WTC11 (cell line): ENCODE measurements around the gene KCNIP2. TPM values are rescaled to one million over a fixed set of nuclear protein-coding genes. Genes with fewer than 3 reads are reported as not detected.
A peak's percentile ranks its signal among the peaks of the same experiment; 100 is the strongest.

Experiments used
- ESRRA ChIP-seq: sonication (generic); formaldehyde crosslinking; IDR thresholded peaks from 2 replicates; pipeline ENCODE4 v1.8.1; 2022; ENCODE audit warnings: mild to moderate bottlenecking, missing genetic modification reagents, borderline replicate concordance
- FOXP1 ChIP-seq: sonication (generic); formaldehyde crosslinking; IDR thresholded peaks from 2 replicates; pipeline ENCODE4 v1.8.0; 2022; ENCODE audit warnings: missing genetic modification reagents, mild to moderate bottlenecking, moderate library complexity, borderline replicate concordance
- GRHL2 ChIP-seq: fragments of 250-450 bp; sonication (Bioruptor Pico); IDR thresholded peaks from 2 replicates; pipeline ENCODE4 v1.8.0; 2022; ENCODE audit warnings: mild to moderate bottlenecking, moderate library complexity; ENCODE audit not compliant: insufficient replicate concordance, severe bottlenecking
- GTF2I ChIP-seq: fragments of 250-450 bp; sonication (Bioruptor Pico); conservative IDR thresholded peaks from 2 replicates; pipeline ENCODE4 v1.4.0; 2021; ENCODE audit warnings: mild to moderate bottlenecking
- NR2C2 ChIP-seq: sonication (generic); formaldehyde crosslinking; IDR thresholded peaks from 2 replicates; pipeline ENCODE4 v1.8.0; 2022; ENCODE audit warnings: mild to moderate bottlenecking, missing genetic modification reagents
- PRRX2 ChIP-seq: fragments of 250-450 bp; sonication (Bioruptor Pico); IDR thresholded peaks from 2 replicates; pipeline ENCODE4 v1.8.0; 2021; ENCODE audit warnings: mild to moderate bottlenecking
- SMAD3 ChIP-seq: sonication (generic); formaldehyde crosslinking; IDR thresholded peaks from 2 replicates; pipeline ENCODE4 v1.8.0; 2022; ENCODE audit warnings: missing genetic modification reagents, mild to moderate bottlenecking, borderline replicate concordance
- TEAD4 ChIP-seq: sonication (generic); formaldehyde crosslinking; IDR thresholded peaks from 2 replicates; pipeline ENCODE4 v1.8.0; 2022; ENCODE audit warnings: mild to moderate bottlenecking, missing genetic modification reagents
- TP53 ChIP-seq: sonication (generic); formaldehyde crosslinking; IDR thresholded peaks from 2 replicates; pipeline ENCODE4 v1.8.1; 2023; ENCODE audit warnings: mild to moderate bottlenecking, missing genetic modification reagents
- ZBTB21 ChIP-seq: sonication (generic); formaldehyde crosslinking; IDR thresholded peaks from 2 replicates; pipeline ENCODE4 v1.8.1; 2023; ENCODE audit warnings: mild to moderate bottlenecking, missing genetic modification reagents, borderline replicate concordance
- ZNF219 ChIP-seq: sonication (generic); formaldehyde crosslinking; IDR thresholded peaks from 2 replicates; pipeline ENCODE4 v1.8.0; 2023; ENCODE audit warnings: missing genetic modification reagents, mild to moderate bottlenecking, borderline replicate concordance
- ZNF423 ChIP-seq: fragments of 250-450 bp; sonication (Bioruptor Pico); IDR thresholded peaks from 2 replicates; pipeline ENCODE4 v2.1.2; 2022; ENCODE audit warnings: mild to moderate bottlenecking, moderate library complexity
- ZNF671 ChIP-seq: fragments of 250-450 bp; sonication (Bioruptor Pico); IDR thresholded peaks from 2 replicates; pipeline ENCODE4 v1.8.0; 2021; ENCODE audit warnings: mild to moderate bottlenecking
- total RNA-seq: library from RNA; stranded (reverse); gene quantifications from 3 replicates; pipeline ENCODE4 v1.2.3, GENCODE V29; 2021
- TF ChIP-seq, protein P1 (sequence below): fragments of 250-450 bp; sonication (Bioruptor Pico); conservative IDR thresholded peaks from 2 replicates; pipeline ENCODE4 v1.9.0; 2021; ENCODE audit warnings: mild to moderate bottlenecking
- TF ChIP-seq, protein P2 (sequence below): sonication (generic); formaldehyde crosslinking; IDR thresholded peaks from 2 replicates; pipeline ENCODE4 v1.8.1; 2022; ENCODE audit warnings: missing genetic modification reagents, borderline replicate concordance
- TF ChIP-seq, protein P3 (sequence below): sonication (generic); formaldehyde crosslinking; IDR thresholded peaks from 2 replicates; pipeline ENCODE4 v1.8.1; 2023; ENCODE audit warnings: mild to moderate bottlenecking, missing genetic modification reagents
- TF ChIP-seq, protein P4 (sequence below): fragments of 250-450 bp; sonication (Bioruptor Pico); IDR thresholded peaks from 2 replicates; pipeline ENCODE4 v1.8.0; 2021; ENCODE audit warnings: mild to moderate bottlenecking
- TF ChIP-seq, protein P5 (sequence below): sonication (generic); formaldehyde crosslinking; IDR thresholded peaks from 2 replicates; pipeline ENCODE4 v1.8.1; 2022; ENCODE audit warnings: low read depth, mild to moderate bottlenecking, moderate library complexity, missing genetic modification reagents, borderline replicate concordance
- TF ChIP-seq, protein P6 (sequence below): sonication (generic); formaldehyde crosslinking; IDR thresholded peaks from 2 replicates; pipeline ENCODE4 v1.8.0; 2022; ENCODE audit warnings: missing genetic modification reagents
- TF ChIP-seq, protein P7 (sequence below): sonication (generic); formaldehyde crosslinking; IDR thresholded peaks from 2 replicates; pipeline ENCODE4 v1.8.0; 2023; ENCODE audit warnings: mild to moderate bottlenecking, missing genetic modification reagents
- TF ChIP-seq, protein P8 (sequence below): sonication (generic); formaldehyde crosslinking; IDR thresholded peaks from 2 replicates; pipeline ENCODE4 v1.8.1; 2022; ENCODE audit warnings: mild to moderate bottlenecking, missing genetic modification reagents, moderate library complexity, borderline replicate concordance

Gene KCNIP2
- total RNA-seq, 1 experiment from 2014 or later = 5.2 TPM

DNA sequence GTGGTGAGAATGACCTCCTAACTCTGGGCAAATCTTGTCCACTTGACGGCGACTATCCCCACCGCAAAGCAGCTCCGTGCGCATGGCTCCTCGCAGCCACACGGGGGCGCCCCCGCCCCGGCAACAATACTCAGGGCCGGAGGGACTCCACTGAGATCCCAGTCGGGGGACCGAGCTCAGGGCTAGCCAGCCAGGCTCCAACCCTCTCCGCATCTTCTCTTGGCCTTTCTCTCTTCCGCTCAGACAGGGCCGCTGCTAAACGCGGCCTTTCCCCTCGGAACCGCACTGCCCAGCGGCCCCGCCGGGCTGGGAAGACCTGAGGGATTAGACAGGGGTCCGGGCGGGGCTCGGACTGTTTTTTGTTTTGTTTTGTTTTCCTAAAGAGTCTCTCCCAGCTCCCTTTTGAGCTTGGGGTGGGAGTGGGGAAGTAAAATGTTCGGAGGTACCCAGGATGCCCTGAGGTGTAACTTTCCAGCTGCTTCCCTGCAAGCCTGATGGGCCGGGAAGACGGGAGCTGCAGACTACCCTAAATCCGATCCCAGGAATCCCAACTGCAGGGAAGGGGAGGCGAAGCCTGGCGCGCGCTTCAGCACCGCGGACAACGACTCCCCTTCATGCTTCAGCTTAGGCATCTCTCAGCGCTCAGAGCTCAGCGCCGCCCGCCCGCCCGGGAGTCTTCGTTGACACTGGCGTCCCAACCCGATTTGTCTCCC lies 2.7 kb downstream of the KCNIP2 start (continued):
- TF ChIP-seq, protein P1, sequence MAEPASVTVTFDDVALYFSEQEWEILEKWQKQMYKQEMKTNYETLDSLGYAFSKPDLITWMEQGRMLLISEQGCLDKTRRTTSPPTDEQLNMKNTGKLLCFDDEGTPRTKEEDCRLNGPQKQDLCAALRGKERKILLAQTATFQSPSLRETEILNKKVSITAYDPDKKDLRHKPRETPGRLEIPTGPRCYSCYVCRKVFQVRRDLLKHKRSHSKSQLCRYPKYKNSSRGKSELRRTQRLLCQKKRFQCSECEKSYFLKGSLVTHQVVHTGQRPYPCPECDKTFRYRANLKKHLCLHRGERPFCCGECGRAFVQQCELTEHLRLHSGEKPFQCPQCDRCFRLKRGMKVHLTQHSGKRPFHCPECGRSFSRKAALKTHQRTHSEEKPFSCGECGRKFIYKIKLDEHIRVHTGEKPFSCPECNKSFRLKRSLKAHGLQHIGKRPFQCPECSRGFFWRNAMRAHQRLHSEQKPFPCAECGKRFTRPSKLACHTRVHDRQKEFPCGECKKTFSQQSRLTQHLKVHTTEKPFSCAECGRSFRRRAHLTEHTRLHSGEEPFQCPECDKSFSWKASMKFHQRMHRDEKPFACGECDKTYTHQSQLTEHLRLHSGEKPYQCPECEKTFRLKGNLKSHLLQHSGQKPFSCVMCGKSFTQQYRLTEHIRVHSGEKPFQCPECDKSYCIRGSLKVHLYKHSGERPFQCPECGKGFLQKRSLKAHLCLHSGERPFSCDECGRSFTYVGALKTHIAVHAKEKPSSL (CRISPR knock-in tag) = no peak
- no peak for TF ChIP-seq GTF2I (CRISPR knock-in tag)
- 0 out of 2 replicates have a peak, but pooled peaks have one; percentile 36 for TF ChIP-seq TP53 (CRISPR knock-in tag)
- TF ChIP-seq FOXP1 (CRISPR knock-in tag) = peak; percentile 78; the same call in 1 of the 2 replicates
- TF ChIP-seq, protein P2, sequence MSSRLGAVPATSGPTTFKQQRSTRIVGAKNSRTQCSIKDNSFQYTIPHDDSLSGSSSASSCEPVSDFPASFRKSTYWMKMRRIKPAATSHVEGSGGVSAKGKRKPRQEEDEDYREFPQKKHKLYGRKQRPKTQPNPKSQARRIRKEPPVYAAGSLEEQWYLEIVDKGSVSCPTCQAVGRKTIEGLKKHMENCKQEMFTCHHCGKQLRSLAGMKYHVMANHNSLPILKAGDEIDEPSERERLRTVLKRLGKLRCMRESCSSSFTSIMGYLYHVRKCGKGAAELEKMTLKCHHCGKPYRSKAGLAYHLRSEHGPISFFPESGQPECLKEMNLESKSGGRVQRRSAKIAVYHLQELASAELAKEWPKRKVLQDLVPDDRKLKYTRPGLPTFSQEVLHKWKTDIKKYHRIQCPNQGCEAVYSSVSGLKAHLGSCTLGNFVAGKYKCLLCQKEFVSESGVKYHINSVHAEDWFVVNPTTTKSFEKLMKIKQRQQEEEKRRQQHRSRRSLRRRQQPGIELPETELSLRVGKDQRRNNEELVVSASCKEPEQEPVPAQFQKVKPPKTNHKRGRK (CRISPR knock-in tag) = no peak
- peak; percentile 58; the same call in 1 of the 2 replicates for TF ChIP-seq SMAD3 (CRISPR knock-in tag)
- TF ChIP-seq, protein P3, sequence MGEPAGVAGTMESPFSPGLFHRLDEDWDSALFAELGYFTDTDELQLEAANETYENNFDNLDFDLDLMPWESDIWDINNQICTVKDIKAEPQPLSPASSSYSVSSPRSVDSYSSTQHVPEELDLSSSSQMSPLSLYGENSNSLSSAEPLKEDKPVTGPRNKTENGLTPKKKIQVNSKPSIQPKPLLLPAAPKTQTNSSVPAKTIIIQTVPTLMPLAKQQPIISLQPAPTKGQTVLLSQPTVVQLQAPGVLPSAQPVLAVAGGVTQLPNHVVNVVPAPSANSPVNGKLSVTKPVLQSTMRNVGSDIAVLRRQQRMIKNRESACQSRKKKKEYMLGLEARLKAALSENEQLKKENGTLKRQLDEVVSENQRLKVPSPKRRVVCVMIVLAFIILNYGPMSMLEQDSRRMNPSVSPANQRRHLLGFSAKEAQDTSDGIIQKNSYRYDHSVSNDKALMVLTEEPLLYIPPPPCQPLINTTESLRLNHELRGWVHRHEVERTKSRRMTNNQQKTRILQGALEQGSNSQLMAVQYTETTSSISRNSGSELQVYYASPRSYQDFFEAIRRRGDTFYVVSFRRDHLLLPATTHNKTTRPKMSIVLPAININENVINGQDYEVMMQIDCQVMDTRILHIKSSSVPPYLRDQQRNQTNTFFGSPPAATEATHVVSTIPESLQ (CRISPR knock-in tag) = no peak
- 0 out of 2 replicates have a peak, but pooled peaks have one; percentile 66 for TF ChIP-seq ZNF219 (CRISPR knock-in tag)
- TF ChIP-seq, protein P4, sequence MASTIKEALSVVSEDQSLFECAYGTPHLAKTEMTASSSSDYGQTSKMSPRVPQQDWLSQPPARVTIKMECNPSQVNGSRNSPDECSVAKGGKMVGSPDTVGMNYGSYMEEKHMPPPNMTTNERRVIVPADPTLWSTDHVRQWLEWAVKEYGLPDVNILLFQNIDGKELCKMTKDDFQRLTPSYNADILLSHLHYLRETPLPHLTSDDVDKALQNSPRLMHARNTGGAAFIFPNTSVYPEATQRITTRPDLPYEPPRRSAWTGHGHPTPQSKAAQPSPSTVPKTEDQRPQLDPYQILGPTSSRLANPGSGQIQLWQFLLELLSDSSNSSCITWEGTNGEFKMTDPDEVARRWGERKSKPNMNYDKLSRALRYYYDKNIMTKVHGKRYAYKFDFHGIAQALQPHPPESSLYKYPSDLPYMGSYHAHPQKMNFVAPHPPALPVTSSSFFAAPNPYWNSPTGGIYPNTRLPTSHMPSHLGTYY (CRISPR knock-in tag) = no peak
- 0 out of 2 replicates have a peak, but pooled peaks have one; percentile 49 for TF ChIP-seq ZBTB21
- TF ChIP-seq, protein P5, sequence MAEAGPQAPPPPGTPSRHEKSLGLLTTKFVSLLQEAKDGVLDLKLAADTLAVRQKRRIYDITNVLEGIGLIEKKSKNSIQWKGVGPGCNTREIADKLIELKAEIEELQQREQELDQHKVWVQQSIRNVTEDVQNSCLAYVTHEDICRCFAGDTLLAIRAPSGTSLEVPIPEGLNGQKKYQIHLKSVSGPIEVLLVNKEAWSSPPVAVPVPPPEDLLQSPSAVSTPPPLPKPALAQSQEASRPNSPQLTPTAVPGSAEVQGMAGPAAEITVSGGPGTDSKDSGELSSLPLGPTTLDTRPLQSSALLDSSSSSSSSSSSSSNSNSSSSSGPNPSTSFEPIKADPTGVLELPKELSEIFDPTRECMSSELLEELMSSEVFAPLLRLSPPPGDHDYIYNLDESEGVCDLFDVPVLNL = 0 out of 2 replicates have a peak, but pooled peaks have one; percentile 64
- no peak for TF ChIP-seq PRRX2 (CRISPR knock-in tag)
- TF ChIP-seq ESRRA (CRISPR knock-in tag) = peak; percentile 84; the same call in 1 of the 2 replicates
- no peak for TF ChIP-seq ZNF671 (CRISPR knock-in tag)
- peak; percentile 91 for TF ChIP-seq TEAD4 (CRISPR knock-in tag)
- TF ChIP-seq, protein P6, sequence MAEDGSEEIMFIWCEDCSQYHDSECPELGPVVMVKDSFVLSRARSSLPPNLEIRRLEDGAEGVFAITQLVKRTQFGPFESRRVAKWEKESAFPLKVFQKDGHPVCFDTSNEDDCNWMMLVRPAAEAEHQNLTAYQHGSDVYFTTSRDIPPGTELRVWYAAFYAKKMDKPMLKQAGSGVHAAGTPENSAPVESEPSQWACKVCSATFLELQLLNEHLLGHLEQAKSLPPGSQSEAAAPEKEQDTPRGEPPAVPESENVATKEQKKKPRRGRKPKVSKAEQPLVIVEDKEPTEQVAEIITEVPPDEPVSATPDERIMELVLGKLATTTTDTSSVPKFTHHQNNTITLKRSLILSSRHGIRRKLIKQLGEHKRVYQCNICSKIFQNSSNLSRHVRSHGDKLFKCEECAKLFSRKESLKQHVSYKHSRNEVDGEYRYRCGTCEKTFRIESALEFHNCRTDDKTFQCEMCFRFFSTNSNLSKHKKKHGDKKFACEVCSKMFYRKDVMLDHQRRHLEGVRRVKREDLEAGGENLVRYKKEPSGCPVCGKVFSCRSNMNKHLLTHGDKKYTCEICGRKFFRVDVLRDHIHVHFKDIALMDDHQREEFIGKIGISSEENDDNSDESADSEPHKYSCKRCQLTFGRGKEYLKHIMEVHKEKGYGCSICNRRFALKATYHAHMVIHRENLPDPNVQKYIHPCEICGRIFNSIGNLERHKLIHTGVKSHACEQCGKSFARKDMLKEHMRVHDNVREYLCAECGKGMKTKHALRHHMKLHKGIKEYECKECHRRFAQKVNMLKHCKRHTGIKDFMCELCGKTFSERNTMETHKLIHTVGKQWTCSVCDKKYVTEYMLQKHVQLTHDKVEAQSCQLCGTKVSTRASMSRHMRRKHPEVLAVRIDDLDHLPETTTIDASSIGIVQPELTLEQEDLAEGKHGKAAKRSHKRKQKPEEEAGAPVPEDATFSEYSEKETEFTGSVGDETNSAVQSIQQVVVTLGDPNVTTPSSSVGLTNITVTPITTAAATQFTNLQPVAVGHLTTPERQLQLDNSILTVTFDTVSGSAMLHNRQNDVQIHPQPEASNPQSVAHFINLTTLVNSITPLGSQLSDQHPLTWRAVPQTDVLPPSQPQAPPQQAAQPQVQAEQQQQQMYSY = peak; percentile 21; the same call in 1 of the 2 replicates
- TF ChIP-seq NR2C2 = no peak
- no peak for TF ChIP-seq ZNF423
- TF ChIP-seq, protein P7, sequence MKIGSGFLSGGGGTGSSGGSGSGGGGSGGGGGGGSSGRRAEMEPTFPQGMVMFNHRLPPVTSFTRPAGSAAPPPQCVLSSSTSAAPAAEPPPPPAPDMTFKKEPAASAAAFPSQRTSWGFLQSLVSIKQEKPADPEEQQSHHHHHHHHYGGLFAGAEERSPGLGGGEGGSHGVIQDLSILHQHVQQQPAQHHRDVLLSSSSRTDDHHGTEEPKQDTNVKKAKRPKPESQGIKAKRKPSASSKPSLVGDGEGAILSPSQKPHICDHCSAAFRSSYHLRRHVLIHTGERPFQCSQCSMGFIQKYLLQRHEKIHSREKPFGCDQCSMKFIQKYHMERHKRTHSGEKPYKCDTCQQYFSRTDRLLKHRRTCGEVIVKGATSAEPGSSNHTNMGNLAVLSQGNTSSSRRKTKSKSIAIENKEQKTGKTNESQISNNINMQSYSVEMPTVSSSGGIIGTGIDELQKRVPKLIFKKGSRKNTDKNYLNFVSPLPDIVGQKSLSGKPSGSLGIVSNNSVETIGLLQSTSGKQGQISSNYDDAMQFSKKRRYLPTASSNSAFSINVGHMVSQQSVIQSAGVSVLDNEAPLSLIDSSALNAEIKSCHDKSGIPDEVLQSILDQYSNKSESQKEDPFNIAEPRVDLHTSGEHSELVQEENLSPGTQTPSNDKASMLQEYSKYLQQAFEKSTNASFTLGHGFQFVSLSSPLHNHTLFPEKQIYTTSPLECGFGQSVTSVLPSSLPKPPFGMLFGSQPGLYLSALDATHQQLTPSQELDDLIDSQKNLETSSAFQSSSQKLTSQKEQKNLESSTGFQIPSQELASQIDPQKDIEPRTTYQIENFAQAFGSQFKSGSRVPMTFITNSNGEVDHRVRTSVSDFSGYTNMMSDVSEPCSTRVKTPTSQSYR (CRISPR knock-in tag) = no peak; the same call in 1 of the 2 replicates
- TF ChIP-seq GRHL2 = no peak
- TF ChIP-seq, protein P8, sequence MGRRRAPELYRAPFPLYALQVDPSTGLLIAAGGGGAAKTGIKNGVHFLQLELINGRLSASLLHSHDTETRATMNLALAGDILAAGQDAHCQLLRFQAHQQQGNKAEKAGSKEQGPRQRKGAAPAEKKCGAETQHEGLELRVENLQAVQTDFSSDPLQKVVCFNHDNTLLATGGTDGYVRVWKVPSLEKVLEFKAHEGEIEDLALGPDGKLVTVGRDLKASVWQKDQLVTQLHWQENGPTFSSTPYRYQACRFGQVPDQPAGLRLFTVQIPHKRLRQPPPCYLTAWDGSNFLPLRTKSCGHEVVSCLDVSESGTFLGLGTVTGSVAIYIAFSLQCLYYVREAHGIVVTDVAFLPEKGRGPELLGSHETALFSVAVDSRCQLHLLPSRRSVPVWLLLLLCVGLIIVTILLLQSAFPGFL = 0 out of 2 replicates have a peak, but pooled peaks have one; percentile 46
